Cardiac muscle cell (in vitro differentiated cells and primary cell): ENCODE measurements around the gene PDRG1. TPM values are rescaled to one million over a fixed set of nuclear protein-coding genes. Genes with fewer than 3 reads are reported as not detected.
"Not testable (repeated sequence)": the region's sequence is repeated elsewhere in the genome, so short reads cannot be mapped to it uniquely, and the experiment has no call there.

Experiments
- DNase-seq, 2 donors: peaks; one replicate each; pipeline versions ENCODE4 v3.0.0 to v3.0.0-alpha.2; 2010 to 2017; ENCODE audit warnings: low read depth in 1 of 2, low spot score in 1 of 2
- H3K27ac ChIP-seq: fragments of 200-600 bp; sonication (generic); 2 replicates; pipeline ENCODE4 v1.5.1; 2016
- H3K27me3 ChIP-seq: fragments of 200-600 bp; sonication (generic); 2 replicates; pipeline ENCODE4 v1.6.0; 2016; ENCODE audit warnings: control low read depth
- H3K36me3 ChIP-seq: fragments of 200-600 bp; sonication (generic); 2 replicates; pipeline ENCODE4 v1.5.1; 2016; ENCODE audit warnings: control low read depth
- H3K4me1 ChIP-seq: fragments of 200-600 bp; sonication (generic); 2 replicates; pipeline ENCODE4 v1.8.1; 2017; ENCODE audit warnings: low read depth, mild to moderate bottlenecking, mixed run types
- H3K4me3 ChIP-seq: fragments of 200-600 bp; sonication (generic); 2 replicates; pipeline ENCODE4 v1.5.1; 2016; ENCODE audit warnings: mild to moderate bottlenecking
- H3K9me3 ChIP-seq: fragments of 200-600 bp; sonication (generic); 2 replicates; pipeline ENCODE4 v1.5.1; 2017; ENCODE audit warnings: low read depth, mild to moderate bottlenecking, control low read depth
- polyA plus RNA-seq: library from polyadenylated mRNA; unstranded; fragments of >200 nt; fragmentation: Nextera tagmentation; extraction: Ambion mirVana; gene quantifications from 2 replicates; pipeline ENCODE4 v1.2.1, GENCODE V29; 2016
- total RNA-seq: library from RNA; depleted of rRNA; stranded (reverse); fragments of >200 nt; gene quantifications from 2 replicates; pipeline ENCODE4 v1.2.3, GENCODE V29; 2016
- TF ChIP-seq, protein P1 (sequence below): IDR thresholded peaks from 2 replicates; pipeline ENCODE4 v1.5.1; 2012; ENCODE audit warnings: low read depth, mild to moderate bottlenecking, low read length

PDRG1 gene
- total and polyA plus RNA-seq, 2 experiments from 2014 or later, result 14.4 to 38.6 TPM

DNA sequence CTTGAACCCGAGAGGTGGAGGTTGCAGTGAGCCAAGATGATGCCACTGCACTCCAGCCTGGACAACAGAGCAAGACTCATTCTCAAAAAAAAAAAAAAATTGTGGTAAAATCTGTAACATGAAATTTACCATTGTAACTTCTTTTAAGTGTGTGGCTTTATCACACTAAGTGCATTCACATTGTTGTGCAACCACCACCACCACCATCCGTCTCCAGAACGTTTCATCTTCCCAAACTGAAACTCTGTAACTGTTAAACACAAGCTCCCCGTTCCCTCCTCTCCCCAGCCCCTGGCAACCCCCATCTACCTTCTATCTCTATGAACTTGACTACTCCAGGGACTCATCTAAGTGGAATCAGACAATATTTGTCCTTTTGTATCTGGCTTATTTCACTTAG, 29.7 kb downstream of the PDRG1 start:
- Histone ChIP-seq H3K4me1 (peaks cover 21% of the 10 kb centered on the region), H3K36me3 (no peaks in the 10 kb centered on the region), H3K27me3 (no peaks in the 10 kb centered on the region), H3K9me3 (no peaks in the 10 kb centered on the region), H3K4me3 (no peak overlapping the region), H3K27ac (no peak overlapping the region)
- DNase-seq, result no peak
- TF ChIP-seq, protein P1, sequence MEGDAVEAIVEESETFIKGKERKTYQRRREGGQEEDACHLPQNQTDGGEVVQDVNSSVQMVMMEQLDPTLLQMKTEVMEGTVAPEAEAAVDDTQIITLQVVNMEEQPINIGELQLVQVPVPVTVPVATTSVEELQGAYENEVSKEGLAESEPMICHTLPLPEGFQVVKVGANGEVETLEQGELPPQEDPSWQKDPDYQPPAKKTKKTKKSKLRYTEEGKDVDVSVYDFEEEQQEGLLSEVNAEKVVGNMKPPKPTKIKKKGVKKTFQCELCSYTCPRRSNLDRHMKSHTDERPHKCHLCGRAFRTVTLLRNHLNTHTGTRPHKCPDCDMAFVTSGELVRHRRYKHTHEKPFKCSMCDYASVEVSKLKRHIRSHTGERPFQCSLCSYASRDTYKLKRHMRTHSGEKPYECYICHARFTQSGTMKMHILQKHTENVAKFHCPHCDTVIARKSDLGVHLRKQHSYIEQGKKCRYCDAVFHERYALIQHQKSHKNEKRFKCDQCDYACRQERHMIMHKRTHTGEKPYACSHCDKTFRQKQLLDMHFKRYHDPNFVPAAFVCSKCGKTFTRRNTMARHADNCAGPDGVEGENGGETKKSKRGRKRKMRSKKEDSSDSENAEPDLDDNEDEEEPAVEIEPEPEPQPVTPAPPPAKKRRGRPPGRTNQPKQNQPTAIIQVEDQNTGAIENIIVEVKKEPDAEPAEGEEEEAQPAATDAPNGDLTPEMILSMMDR, result no peak

GRCh38 chr20:31921480-31921879, 30.4 kb downstream of the PDRG1 start:
- peaks cover 22% of the 10 kb centered on the region for H3K4me1 ChIP-seq
- H3K4me3 ChIP-seq, H3K9me3 ChIP-seq, H3K27me3 ChIP-seq, H3K36me3 ChIP-seq, DNase-seq, H3K27ac ChIP-seq: not testable (repeated sequence)

DNA sequence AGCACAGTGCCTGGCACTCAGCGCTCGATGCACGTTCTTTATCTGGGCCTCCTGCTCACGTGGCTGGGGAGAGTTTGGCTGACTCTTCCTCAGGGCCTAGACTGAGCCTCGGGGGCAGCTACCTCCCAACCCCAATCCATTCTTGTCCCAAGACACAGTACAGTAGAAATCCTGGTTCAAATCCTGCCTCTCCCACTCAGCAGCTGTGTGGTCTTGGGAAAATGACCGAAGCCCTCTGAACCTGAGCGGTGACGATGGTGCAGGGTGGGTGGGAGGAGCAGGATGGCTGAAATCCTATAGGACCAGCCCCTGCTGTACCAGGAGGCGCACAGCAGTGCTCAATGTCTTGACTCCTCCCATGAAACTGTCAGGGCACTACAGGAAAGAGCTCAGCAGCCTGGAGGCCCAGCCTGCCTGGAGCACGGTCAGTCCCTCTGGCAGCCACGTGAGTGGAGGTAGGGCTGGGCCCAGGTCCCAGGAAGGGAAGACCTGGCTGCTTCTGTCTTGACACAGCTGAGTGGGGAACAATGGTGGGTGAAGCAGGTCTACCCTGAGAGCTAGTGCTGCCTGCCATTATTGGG, 31.5 kb downstream of the PDRG1 start:
- Histone ChIP-seq H3K36me3 (no peaks in the 10 kb centered on the region), H3K9me3 (no peaks in the 10 kb centered on the region), H3K4me1 (peaks cover 22% of the 10 kb centered on the region), H3K27me3 (no peaks in the 10 kb centered on the region), H3K4me3 (no peak overlapping the region), H3K27ac (no peak overlapping the region)
- no peak for DNase-seq
- TF ChIP-seq, protein P1, result no peak

GRCh38 chr20:31919410-31920155, 32.3 kb downstream of the PDRG1 start:
- no peak overlapping the region for H3K4me3 ChIP-seq
- peaks cover 25% of the 10 kb centered on the region for H3K4me1 ChIP-seq
- H3K36me3 ChIP-seq, result no peaks in the 10 kb centered on the region
- TF ChIP-seq, protein P1, result no peak
- no peaks in the 10 kb centered on the region for H3K9me3 ChIP-seq
- no peak overlapping the region for H3K27ac ChIP-seq
- DNase-seq, result no peak
- no peaks in the 10 kb centered on the region for H3K27me3 ChIP-seq

- Histone ChIP-seq H3K9me3 (no peaks in the 10 kb centered on the region), H3K4me1 (peaks cover 32% of the 10 kb centered on the region), H3K27ac (peak overlapping the region; percentile 54), H3K36me3 (no peaks in the 10 kb centered on the region), H3K27me3 (no peaks in the 10 kb centered on the region), H3K4me3 (no peak overlapping the region)
- TF ChIP-seq, protein P1, result no peak
- DNase-seq, result no peak
Observed at GRCh38 chr20:31918466-31919105, 33.3 kb downstream of the PDRG1 start.

DNA sequence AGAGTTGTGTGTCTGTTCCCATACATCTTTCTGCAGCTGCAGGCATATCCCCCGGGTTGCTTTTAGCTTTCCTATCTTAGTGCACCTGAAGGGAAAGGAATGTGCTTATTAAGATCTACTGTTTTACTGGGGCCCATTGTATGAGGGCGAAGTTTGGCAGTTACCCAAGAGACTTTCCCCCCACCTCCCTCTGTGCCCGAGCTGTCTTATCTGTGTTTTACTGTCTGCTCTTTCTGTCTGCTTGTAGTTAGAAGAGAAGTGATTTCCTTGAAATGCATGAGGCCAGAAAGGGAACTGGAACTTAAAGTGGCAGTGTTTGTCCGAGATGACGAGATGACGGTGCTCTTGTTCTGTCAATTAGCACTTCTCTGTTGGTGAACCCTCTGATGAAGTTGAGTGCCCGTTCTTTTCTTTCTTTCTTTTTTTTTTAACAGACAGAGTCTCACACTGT, 33.9 kb downstream of the PDRG1 start:
- not testable (repeated sequence) for H3K9me3 ChIP-seq, H3K36me3 ChIP-seq, H3K4me3 ChIP-seq, H3K27me3 ChIP-seq
- DNase-seq, result peak in 1 of 2 donors; percentile 56
- Histone ChIP-seq H3K27ac (peak overlapping the region; percentile 54), H3K4me1 (peaks cover 32% of the 10 kb centered on the region)
